ENCODE results near the gene TACC2.

- TF ChIP-seq, protein P1, sequence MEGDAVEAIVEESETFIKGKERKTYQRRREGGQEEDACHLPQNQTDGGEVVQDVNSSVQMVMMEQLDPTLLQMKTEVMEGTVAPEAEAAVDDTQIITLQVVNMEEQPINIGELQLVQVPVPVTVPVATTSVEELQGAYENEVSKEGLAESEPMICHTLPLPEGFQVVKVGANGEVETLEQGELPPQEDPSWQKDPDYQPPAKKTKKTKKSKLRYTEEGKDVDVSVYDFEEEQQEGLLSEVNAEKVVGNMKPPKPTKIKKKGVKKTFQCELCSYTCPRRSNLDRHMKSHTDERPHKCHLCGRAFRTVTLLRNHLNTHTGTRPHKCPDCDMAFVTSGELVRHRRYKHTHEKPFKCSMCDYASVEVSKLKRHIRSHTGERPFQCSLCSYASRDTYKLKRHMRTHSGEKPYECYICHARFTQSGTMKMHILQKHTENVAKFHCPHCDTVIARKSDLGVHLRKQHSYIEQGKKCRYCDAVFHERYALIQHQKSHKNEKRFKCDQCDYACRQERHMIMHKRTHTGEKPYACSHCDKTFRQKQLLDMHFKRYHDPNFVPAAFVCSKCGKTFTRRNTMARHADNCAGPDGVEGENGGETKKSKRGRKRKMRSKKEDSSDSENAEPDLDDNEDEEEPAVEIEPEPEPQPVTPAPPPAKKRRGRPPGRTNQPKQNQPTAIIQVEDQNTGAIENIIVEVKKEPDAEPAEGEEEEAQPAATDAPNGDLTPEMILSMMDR (conservative IDR thresholded peaks at IDR 0.05; ENCODE audit: low read length) = no peak
- TF ChIP-seq EZH2phosphoT487 (IDR thresholded peaks at IDR 0.05; ENCODE audit: borderline replicate concordance, low read depth, low read length) = no peak
These were observed 238.8 kb downstream of the TACC2 start for GRCh38 chr10:122227754-122228153.

All from OCI-LY7 (cell line).